GM20431 (cell line): ENCODE measurements around the gene SDK1.
"Not testable (repeated sequence)": the region's sequence is repeated elsewhere in the genome, so short reads cannot be mapped to it uniquely, and the experiment has no call there.

Experiments used
- in situ Hi-C: fragments of 300-500 bp; cut with MseI, MboI; formaldehyde crosslinking; loops from one replicate; pipeline ENCODE4 v1.15.0; 2020; ENCODE audit warnings: low sequenced_read_pairs; ENCODE audit not compliant: unreplicated experiment

SDK1 gene

GRCh38 chr7:4314316-4314715 lies 1013.3 kb downstream of the SDK1 start:
- in situ Hi-C loops = not testable (repeated sequence)
